GM12801 (cell line): ENCODE data around the gene ACSS2.

Experiments
- TF ChIP-seq, protein P1 (sequence below): IDR thresholded peaks from one replicate; pipeline ENCODE4 v1.5.1; 2011; ENCODE audit warnings: control low read depth; ENCODE audit not compliant: insufficient read length; ENCODE audit errors: extremely low read depth

The ACSS2 gene

DNA sequence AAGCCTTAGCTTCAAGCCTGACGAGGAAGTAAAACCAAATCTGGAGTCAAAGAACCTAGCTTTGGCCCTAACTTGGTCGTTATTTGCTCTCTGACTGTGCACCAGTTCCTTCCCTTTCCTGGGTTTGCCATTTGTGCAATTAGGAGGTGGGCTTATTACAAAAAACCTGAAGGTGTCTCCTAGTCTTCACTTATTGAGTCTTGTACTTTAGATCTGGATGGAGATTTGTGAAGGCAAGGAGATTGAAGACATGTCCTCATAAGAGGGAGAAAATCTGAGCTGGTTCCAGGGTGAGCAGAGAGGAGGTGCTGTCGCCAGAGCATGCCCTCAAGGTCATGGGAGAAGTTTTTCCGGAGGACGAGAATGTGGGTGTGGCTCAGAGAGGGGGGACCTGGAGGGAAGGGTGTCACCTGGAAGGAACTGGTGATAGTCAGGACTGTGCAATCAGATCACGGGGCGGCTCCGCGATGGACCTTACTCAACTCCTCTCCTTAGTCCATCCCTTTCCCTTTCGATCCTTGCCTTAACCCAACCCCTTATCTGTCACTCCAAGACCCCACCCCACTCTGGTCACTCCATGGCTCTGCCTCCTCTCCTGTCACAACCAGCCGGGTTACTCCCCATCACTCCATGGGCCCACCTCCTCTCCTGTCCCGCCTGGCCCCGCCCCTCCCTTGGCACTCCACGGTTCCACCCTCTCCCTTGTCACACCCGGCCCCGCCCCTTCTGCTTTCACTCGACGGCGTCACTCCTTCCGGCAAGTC is 588 bp upstream of the ACSS2 start:
- TF ChIP-seq, protein P1, sequence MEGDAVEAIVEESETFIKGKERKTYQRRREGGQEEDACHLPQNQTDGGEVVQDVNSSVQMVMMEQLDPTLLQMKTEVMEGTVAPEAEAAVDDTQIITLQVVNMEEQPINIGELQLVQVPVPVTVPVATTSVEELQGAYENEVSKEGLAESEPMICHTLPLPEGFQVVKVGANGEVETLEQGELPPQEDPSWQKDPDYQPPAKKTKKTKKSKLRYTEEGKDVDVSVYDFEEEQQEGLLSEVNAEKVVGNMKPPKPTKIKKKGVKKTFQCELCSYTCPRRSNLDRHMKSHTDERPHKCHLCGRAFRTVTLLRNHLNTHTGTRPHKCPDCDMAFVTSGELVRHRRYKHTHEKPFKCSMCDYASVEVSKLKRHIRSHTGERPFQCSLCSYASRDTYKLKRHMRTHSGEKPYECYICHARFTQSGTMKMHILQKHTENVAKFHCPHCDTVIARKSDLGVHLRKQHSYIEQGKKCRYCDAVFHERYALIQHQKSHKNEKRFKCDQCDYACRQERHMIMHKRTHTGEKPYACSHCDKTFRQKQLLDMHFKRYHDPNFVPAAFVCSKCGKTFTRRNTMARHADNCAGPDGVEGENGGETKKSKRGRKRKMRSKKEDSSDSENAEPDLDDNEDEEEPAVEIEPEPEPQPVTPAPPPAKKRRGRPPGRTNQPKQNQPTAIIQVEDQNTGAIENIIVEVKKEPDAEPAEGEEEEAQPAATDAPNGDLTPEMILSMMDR: no peak

DNA sequence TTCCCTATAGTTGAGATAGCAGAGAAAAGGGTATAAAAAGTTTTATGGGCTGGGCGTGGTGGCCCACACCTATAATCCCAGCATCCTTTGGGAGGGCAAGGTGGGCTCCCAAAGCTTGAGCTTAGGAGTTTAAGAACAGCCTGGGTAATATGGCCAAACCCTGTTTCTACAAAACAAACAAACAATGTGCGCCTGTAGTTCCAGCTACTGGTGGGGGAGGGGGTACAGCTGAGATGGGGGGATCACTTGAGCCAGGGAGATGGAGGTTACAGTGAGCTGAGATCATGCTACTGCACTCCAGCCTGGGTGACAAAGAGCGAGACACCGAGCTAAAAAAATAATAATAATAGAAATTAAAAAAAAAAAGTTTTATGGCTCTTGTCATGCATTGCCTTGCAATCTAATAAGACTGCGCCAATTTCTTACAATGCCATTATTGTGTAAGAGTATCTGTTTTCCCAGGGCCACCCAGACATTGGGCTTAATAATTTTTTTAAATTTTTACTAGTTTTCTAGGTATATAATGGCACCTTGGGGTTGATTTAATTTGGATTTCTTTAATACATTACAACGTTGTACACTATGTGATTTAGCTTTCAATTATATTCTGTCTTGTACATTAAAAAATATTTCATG is 3.9 kb downstream of the ACSS2 start:
- TF ChIP-seq, protein P1: no peak

DNA sequence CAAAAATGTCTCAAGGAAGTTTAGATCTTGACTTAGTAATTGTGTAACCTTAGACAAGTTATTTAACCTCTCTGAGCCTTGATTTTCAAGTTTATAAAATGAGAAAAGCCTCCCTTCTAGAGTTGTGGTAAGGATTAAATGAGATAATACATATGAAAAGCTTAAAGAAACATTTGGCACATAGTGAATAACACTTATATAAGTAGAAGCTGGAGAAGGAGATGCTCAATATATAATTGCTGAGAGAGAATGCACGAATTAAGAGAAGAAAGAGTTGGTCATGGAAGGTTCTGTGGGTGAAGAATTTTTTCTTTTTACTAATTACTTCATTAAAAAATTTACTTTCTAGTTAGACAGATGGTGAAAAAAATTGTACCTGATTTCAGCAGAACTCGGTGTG is 5.3 kb downstream of the ACSS2 start:
- TF ChIP-seq, protein P1: no peak

DNA sequence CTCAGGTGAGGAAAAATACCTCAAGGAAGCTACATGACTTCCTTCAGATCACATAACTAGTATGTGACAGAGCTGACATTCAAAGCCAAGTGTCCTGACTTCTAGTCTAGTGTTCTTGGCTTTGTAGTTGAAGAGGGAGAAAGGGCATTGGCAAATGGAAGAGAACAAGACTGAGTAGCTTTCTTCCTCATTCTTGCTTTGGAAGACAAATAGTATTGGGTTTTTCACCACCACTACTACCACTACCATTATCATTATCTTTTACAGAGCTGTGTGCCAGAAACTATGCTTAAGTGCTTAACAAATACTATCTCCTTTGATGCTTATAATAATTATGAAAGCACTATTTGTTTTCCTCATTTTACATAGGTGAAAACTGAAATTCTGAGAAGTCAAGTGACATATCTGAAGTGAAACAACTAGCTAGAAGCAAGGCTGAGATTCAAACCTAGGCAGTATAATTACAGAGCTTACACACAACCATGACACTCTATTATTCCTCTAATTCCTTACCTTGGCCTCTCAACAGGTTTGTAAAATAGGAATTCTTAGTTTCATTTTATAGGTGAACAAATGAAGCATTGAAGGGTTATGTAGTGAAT is 6.8 kb downstream of the ACSS2 start:
- TF ChIP-seq, protein P1: no peak

DNA sequence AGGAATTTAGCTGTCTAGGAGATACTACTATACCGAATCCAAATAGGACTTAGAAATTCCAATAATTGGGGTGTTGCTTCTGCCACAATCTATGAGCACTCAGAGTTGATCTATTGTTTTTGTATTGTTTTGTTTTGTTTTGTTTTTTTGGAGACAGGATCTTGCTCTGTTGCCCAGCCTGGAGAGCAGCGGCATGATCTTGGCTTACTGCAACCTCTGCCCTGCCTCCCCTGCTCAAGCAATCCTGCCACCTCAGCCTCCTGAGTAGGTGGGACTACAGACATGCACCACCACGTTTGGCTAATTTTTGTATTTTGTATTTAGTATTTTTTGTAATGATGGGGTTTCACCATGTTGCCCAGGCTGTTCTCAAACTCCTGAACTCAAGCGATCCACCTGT is 7.4 kb downstream of the ACSS2 start:
- TF ChIP-seq, protein P1: no peak

DNA sequence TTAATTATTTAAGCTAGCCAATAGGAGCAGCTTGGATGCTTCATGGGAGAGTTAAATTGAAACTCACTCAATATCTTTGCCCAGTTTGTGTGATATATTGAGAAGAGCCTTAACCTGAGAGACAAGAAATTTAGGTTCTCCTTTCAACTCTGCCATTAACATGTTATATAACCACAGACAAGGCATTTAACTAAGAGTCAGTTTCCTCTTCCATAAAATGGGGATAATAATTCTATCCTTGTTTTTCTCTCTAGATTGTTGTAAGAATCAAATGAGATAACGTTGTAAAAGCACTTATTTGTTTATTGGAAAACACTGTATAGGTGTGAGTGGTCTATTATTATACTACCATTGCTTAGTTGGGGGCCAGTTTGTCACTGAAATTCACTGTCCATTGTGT is 7.8 kb downstream of the ACSS2 start:
- TF ChIP-seq, protein P1: no peak

DNA sequence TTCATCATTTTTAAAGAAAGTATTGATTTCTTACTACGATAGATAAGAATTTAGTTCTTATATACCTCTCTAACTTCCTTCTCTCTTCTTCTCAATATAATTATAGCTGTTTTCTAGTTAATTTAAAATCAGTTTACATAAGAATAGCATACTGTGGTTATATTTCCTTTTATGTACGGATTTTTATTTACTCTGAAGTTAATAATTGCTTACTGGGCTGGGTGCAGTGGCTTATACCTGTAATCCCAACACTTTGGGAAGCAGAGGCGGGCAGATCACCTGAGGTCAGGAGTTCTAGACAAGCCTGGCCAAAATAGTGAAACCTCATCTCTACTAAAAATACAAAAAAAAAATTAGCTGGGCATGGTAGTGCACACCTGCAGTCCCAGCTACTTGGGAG is 9.7 kb downstream of the ACSS2 start:
- TF ChIP-seq, protein P1: no peak
